ENCODE results near the gene TPO.

The TPO gene

GRCh38 chr2:1588051-1588977 lies 175.1 kb downstream of the TPO start:
- peak in 2 of 10 donors; percentile 74 to 75 for DNase-seq

GRCh38 chr2:1588978-1589621 lies 175.8 kb downstream of the TPO start:
- DNase-seq, result peak in 2 of 10 donors; percentile 72 to 77
- intact Hi-C loops (cut with DNase I), result no loop called here

More at GRCh38 chr2:1588051-1588977, 175.1 kb downstream of the TPO start:
- intact Hi-C loops (cut with DNase I), result no loop called here

GRCh38 chr2:1590596-1591460 lies 177.6 kb downstream of the TPO start:
- intact Hi-C loops (cut with DNase I), result loop anchor here (5.0 kb wide), 2 partner anchors 161 to 226 kb away; no protein-coding TSS in a partner anchor
- DNase-seq, result peak in 2 of 10 donors; percentile 66 to 80

GRCh38 chr2:1591461-1591770 lies 178.2 kb downstream of the TPO start:
- peak in 2 of 10 donors; percentile 66 to 68 for DNase-seq
- intact Hi-C loops (cut with DNase I), result loop anchor here (5.0 kb wide), 2 partner anchors 161 to 226 kb away; no protein-coding TSS in a partner anchor
